ENCODE measurements around the gene CFAP54. TPM values are rescaled to one million over a fixed set of nuclear protein-coding genes. Genes with fewer than 3 reads are reported as not detected.
"Not testable (repeated sequence)": the region's sequence is repeated elsewhere in the genome, so short reads cannot be mapped to it uniquely, and the experiment has no call there.

Gene CFAP54, protein sequence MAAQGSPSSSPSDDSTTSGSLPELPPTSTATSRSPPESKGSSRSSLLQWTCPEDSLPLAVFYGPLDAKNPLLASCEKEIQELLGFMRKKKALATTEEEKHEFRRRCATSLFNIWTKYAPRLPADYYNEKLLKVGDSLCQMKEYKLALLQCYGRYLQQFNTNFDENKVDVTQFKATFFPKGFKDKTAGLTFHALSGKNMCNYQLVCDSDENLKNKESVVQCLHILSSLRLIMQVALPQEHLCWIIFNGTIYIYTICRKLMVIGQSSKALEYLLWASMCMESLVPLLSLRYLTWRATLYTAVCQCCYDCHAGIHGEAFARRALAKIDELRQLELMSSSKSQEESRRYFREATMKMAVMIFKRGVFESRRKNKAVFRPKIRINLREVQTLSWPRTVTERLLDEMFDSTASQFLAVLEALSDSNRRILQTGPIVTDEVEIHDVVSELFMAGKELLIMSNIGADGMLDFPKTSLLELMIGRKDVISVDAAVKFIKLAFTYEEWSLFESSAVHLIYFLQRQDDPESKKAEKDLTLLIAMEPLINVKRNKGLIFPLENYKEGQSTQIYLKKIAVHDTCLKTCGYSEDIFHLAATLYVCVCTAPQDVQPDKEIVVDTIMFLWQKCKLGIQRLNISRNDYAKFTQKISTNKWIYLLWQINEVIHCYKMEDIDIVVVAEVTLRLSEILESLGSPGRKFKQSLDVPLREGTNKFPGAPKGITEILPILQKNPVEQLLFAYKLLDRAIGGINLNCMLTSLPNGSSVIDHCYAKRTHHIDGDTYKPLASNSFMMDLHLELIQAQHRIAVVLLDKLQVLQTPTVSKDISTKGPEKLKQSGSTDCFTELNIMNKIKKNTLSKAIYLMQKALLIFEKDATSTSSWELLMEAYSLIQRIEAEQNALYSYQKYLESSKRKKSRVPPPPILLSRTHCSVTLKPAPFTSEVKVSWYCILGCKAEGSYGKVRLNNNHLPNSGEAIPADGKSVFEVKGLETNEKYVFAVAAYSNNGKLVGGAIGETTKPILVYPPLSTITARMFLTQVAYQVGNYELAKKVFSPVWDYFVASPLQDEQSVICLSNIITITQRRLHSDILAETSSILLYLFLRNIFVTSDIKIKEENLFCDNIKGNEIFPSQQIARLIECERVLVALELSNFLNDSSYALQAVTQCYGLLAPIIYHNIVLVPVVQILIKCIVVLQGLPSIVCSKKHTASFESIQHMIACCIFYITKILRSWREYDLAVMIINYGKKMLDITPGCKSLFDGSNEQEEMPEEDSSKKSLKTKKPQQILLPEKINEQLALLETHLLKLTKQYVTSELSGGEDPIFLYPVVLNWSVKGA (N-terminal part only)
- 0.29 TPM for polyA plus RNA-seq (2013, experiment 1 of 2; ENCODE audit: insufficient read length)
- polyA plus RNA-seq (2013, experiment 2 of 2; ENCODE audit: insufficient read length): 0.39 TPM

DNA sequence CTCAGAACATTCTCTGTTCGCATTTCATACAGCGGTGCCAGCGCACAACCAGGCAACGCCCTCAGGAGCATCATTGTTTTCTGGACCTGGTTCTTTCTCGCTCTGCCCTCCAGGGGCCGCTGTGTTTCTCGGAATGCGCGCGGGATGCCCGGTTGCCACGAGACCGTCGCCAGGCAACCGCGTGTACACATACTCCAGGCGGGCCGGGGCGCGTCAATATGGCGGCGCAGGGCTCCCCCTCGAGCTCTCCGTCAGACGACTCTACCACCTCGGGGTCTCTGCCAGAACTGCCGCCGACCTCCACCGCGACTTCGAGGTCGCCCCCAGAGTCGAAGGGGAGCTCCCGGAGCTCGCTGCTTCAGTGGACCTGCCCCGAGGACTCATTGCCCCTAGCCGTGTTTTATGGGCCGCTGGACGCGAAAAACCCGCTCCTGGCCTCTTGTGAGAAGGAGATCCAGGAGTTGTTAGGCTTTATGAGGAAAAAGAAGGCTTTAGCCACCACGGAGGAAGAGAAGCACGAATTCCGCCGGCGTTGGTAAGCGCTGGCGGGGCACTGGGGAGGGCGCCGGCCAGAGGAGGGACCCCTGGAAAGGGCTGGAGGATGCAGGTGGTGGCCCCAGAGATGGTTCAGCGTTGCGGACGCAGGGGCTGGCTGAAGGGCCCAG is at the start of gene CFAP54:
Gene CFAP54, plus strand, starts transcription at position 186 of the 665 bp plus-strand sequence. Its CDS starts 33 bp downstream, at position 219.
- peak; percentile 93 for DNase-seq

DNA sequence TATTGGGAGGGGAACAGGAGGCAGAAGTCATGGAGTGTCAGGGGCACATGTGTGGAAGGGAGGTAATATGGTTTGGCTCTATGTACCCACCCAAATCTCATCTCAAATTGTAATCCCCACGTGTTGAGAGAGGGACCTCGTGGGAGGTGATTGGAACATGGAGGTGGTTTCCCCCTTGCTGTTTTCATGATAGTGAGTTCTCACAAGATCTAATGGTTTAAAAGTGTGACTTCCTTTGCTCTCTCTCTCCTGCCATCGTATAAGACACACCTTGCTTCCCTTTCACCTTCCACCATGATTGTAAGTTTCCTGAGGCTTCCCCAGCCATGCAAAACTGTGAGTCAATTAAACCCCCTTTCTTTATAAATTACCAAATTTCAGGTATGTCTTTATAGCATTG is 47.6 kb upstream of the CFAP54 start:
- DNase-seq: no peak

DNA sequence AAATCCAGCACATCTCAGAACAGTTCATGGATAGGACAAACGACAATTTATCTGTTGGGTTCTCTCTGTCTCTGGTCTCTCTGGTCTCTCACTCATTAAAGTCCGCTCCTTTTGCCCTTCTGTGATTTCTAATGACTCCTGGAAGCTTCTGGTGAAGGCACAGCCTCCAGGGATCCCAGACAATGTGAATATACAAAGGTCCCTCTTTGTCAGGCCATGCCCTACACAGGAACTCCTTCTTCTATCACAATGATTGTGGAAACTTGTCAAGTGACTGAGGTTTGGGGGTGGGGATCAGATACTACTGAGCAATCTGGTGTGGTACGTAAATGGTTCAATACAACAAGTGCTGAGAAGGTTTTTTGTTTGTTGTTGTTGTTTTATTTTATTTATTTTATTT is 46.5 kb upstream of the CFAP54 start:
- no peak for DNase-seq

DNA sequence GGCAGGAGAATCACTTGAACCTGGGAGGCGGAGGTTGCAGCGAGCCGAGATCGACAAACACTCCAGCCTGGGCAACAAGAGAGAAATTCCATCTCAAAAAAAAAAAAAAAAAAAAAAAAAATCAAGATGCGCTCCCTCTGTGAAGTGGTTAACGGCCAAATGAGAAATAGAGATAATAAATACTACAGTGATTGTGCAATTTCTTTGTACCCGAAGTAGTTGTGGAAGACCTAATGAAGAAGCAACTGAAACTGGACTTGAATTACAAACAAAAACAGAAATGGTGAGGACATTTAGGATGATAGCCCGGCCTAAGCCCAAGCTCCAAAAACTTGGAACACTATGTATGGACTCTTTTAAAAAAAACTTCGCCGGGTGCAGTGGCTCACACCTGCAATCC is 45.0 kb upstream of the CFAP54 start:
- DNase-seq: no peak

DNA sequence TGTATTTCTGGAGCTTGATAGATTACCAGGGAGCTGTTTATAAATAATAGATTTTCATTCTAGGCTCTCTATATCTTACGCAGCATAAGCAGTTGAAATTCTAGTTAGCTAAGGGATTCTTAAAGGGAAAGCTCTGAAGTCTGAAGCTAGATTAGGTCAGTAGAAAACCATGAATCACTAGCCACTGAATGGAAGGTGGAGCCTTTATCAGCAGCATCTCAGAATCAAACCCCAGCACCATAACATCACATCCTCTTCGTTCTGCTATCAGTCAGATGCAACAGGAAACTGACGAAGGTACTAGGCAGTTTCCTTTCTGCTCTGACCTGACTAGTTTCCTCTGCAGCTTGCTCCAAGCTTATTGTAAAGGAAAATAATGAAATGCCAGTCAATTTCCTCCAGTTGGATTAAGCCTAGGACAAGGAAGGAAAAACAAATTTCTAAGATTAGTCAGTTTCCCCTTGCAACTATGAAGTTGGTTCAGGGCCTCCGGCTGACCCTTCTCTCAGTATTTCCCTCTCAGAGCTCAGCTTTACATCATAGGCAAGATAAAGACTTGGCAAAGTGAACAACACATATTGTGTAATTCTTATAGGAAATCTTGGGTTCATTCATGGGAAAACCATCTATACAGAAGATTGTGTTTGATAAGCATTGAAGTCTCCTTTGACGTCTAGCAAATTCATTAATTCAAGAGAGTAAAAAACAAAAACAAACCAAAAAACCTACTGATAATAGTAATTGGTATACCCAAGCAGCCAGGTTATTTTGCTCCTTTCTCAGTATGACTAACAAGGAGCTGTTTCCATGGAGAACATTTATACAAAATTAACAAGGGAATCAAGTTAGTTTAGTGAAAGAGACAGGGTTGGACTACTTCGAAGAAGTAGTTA is 43.4 kb upstream of the CFAP54 start:
- DNase-seq: peak; percentile 70

DNA sequence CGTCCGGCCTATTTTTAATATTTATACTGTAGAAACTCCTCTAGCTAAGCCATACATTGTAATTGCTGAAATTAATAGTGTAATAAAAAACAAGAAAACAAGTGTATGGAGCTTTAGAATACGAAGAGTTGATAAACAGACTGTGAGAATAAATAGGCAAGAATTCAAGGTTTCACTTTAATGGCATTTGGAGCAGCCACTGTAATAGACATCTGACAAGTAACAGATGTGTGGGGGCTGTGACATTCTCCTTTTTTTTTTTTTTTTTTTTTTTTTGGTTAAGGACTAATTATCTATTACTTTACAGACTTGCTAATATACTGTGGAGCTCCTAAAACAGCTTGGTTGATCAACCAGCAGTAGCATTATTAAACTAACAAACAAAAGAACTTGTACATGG is 42.1 kb upstream of the CFAP54 start:
- no peak for DNase-seq

DNA sequence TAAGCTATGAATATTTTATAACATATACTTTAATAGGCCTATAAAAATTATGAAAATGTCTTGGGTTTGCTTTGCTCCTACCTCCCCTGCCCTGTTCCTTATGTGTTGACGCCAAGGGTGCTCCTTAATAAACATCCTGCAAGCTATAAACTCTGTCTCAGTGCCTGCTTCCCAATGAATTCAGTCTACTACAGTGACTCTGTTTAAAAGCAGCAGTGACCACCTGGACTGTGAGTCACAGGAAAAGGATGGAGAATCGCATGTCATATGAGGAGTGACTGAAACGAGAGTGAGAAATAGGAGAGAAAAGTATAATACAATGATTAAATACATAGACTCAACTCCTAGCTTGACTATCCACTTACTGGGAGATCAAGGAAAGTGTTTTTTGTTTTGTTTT is 41.1 kb upstream of the CFAP54 start:
- peak; percentile 12 for DNase-seq

DNA sequence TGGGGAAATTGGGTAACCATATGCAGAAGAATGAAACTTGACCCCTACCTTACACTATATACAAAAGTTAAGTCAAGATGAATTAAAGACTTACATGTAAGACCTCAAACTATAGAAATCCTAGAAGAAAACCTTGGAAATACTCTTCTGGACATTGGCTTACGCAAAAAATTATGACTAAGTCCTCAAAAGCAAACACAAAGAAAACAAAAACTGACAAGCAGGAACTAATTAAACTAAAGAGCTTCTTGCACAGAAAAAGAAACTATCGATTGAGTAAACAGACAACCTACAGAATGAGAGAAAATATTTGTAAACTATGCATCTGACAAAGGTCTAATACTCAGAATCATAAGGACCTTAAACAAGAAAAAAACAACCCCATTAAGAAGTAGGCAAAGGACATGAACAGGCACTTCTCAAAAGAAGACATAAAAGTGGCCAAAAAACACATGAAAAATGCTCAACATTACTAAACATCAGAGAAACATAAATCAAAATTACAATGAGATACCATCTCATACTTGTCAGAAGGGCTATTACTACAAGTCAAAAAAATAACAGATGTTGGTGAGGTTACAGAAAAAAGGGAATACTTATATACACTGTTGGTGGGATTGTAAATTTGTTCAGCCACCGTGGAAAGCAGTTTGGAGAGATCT is 37.0 kb upstream of the CFAP54 start:
- DNase-seq: no peak

DNA sequence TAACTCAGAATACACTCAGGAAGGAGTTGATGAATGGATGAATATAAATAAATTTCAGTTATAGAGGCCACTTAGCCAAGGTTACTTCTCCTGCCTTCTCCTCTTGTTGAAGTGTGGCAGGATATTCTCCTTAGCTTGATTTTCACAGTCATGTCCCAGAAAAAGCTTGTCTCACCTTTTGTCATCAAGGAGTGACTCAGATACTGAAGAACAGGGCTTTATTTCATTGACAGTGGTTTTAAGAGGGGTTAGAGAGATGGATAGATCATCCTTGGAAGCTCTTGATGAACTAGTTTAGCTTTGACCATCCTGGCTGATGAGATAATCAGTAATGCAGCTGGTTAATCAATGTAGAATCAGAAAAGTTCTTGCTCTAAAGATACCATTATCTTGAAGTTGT is 35.0 kb upstream of the CFAP54 start:
- DNase-seq: no peak

DNA sequence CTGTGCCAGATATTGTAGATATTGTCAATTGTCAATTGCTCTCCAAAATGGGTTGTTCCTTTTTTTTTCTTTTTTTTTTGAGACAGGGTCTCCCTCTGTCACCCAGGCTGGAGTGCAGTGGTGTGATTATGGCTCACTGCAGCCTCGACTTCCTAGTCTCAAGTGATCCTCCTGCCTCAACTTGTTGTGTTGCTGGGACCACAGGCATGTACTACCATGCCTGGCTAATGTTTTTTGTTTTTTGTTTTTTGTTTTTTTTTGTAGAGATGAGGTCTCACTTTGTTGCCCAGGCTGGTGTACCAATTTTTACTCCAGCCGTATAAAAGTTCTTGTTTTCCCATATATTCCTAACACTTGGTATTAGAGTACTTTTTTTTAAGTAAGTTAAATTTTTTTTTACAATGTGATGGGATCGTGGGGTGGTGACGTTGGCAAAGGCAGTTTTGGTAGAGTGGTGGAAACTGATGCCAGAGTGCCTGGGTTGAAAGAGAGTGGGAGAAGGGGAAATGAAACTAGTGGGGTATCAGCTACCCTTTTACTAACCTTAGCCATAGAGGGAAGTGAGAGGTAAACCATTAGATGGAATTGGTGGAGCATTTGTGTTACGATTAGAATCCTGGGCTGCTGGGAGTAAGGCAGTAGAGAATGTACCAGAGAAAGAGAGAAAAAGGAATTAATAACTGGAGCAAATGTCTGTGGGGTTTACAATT is 33.0 kb upstream of the CFAP54 start:
- DNase-seq: no peak

DNA sequence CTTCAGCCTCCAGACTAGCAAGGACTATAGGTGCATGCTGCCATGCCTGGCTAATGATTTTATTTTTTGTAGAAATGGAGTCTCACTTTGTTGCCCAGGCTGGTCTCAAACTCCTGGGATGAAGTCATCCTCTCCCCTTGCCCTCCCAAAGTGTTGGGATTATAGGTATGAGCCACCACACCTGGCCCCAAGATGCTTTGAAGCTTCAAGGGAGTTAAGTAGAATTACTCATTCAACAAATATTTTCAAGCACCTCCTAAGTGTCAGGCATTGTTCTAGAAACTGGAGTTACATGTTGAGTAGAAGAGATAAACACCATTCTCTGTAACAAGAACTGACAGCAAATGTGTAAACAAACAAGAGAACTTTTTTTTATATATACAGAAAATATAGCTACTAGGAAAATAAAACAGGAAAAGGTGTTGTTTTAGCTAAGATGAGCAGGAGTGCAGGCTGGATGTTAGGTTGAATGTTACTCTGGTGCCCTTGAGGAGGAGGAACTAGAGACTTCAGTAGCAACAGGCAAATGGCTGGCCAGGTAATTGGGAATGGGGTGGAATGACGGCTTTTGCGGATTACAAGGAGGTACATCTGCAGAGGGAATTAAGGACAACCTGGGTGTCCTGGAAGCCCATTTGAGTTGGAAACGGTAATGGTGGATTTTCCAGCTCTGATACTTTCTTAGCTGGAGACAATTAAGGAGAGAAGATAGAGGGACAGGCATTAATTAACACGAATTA is 32.0 kb upstream of the CFAP54 start:
- DNase-seq: no peak

DNA sequence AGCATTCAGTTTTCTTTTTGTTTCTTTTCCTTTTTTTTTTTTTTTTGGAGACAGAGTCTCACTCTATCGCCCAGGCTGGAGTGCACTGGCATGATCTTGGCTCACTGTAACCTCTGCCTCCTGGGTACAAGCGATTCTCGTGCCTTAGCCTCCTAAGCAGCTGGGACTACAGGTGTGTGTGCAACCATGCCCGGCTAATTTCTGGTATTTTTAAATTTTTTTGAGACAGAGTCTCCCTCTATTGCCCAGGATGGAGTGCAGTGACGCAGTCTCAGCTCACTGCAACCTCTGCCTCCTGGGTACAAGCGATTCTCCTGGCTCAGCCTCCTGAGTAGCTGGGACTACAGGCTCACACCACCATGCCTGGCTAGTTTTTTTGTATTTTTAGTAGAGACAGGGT is 30.1 kb upstream of the CFAP54 start:
- not testable (repeated sequence) for DNase-seq

DNA sequence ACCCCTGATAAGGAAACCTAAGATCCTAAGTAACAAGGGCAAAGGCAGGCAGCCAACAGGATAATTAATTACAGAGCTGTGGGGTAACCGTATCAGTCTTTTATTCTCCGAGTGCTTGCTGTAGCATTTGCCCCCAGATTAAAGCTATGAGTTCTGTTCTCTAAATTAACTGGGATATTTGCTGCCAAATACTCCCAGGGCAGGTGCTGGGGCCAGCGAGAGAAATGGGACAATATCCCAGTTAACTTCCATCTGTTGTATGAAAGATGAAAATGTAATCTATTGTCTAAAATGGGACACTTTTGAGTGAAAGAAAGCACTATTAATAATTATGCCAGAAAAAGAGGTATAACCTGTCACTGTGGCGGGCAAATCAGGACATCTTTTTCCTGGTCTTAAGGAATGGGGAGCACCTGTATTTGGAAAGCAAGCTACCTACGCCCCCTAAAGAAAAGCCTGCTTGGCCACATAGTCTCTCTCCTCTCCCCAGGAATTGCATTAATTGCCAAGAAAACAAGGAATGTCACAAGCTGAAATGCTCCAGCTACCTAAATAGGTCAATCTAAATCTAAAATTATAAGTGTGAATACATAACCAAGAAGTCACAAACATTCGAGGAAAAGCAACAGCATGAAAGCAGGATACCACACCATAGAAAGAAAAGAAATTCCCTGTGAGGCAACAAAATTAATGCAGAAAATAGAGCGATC is 26.7 kb upstream of the CFAP54 start:
- no peak for DNase-seq

DNA sequence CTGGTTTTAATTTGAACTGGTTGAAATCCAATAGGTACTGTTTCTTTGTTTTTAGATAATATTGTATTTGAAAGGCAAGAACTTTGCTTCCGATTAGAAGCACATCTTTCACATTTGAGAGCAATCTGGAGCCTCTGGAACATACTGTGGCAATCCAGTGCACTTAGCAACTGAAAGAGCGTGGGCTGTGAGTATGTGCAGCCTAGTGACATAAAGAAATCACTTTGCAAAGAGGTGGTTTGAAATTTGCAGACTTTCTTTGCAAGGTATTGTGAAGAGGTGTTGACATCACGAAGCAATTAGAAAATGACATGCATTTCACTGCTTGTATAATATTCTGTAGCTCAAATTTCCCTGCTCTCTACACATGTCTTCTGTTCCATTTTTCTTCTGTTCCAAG is 23.5 kb upstream of the CFAP54 start:
- no peak for DNase-seq

DNA sequence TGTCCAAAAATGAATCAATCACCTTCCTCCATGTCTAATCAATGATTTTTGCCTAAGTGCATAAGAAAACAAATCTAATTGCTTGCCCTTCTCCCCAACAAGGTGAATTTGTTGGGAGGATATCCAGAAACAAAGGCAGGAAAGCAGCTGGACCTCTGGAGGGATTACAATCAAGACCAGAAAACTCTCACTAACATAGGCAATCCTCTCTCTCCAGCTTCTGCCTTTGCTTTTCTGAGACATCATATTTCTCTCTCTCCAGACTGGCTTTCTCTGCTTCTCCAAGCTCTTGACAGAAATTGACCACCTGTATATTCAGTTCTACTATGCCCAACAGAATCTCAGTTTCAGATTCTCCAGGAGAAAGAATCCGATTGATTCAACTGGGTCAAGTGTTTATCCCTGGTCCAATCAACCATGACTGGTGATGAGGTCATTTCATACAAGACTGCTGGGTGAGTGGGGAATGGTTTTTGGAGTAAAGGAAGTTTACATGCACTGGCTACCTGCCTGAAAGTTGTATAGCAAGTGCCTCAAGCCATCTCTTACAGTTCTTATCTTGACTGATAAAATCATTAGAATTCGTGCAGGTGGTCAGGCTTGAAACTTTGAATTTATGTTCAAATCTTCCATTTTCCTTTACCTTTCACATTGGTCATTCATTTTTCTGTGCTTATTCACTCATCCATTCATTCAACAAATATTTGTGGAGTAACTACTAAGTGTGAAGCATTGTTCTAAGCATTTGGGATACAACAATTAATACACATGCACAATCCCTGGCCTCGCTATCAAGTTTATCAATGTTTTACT is 22.2 kb upstream of the CFAP54 start:
- no peak for DNase-seq

DNA sequence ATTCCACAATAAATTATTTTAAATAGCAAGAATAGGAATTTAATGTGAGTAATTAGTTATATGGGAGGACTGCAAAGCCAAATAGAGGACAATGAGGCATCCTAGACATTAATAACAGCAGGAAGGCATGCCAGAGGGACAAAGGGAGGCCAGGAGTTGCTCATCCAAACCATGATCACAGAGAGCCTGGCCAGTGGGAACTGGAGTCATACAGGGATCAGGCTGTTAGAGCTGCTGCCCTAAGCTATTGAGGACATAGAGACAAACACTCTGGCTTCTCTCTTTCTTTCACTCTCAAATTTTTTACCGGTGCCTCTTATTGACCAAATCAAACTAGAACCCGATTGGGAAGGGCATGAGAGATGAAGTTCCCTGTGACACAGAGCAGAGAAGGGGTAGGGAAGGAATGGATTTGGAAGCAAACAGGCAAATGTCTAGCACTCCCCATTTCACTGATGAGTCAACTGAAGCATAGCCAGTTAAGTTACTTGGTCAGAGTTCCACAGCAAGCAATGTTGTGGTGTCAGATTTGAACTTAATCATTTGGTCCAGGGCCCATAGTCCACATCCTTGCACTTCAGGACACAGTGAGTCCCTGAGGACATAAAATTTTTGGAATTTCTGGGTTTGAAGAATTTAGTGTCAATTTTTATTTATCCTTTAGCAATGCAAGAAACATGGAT is 17.9 kb upstream of the CFAP54 start:
- peak; percentile 85 for DNase-seq

DNA sequence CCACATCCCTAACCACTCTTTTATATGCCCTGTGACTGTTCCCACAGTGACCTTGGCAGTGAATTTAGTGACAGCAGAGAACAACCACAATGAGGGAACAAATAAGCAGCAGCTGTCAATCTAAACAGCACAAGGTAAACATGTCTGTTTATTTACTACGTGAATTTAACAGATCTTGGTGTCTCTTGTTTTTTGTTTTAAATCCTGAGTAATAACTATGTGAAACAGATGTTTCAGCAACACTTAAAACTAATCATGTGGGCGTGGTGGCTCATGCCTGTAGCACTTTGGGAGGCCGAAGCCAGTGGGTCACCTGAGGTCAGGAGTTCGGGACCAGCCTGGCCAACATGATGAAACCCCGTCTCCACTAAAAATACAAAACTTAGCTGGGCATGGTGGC is 17.0 kb upstream of the CFAP54 start:
- no peak for DNase-seq
